Tibial nerve (tissue), 4 donors: Measurements from ENCODE around the gene DBX1.

ENCODE experiments used
- CTCF ChIP-seq, 5 experiments: fragments of 200-600 bp in 3 of 5; fragments of 450-650 bp in 2 of 5; sonication (generic) in 3 of 5; IDR thresholded peaks; one replicate each; pipeline ENCODE4 v1.5.1; 2016 to 2019; ENCODE audit warnings: antibody characterized with exemption in 5 of 5, mild to moderate bottlenecking in 3 of 5, moderate library complexity in 2 of 5
- EP300 ChIP-seq, 2 donors: sonication (generic); formaldehyde crosslinking; IDR thresholded peaks; one replicate each; pipeline ENCODE4 v1.6.1; 2017; ENCODE audit warnings: antibody characterized with exemption in 2 of 2, mild to moderate bottlenecking in 1 of 2
- POLR2A ChIP-seq, 2 donors: fragments of 450-650 bp; IDR thresholded peaks; one replicate each; pipeline ENCODE4 v1.6.1; 2017; ENCODE audit warnings: antibody characterized with exemption in 2 of 2, mild to moderate bottlenecking in 2 of 2, moderate library complexity in 2 of 2

- TF ChIP-seq EP300 (IDR thresholded peaks at IDR 0.05) = no peak
- TF ChIP-seq CTCF (IDR thresholded peaks at IDR 0.05) = peak; percentile 69 to 85 (median 82)
- no peak for TF ChIP-seq POLR2A (IDR thresholded peaks at IDR 0.05)
These were observed 32.4 kb downstream of the DBX1 start for GRCh38 chr11:20127671-20128527.
